GM18907 (cell line): Measurements from ENCODE around the gene IRGQ.
"Not testable (repeated sequence)": the region's sequence is repeated elsewhere in the genome, so short reads cannot be mapped to it uniquely, and the experiment has no call there.

Source experiments
- ATAC-seq: cut with Tn5 transposase; IDR thresholded peaks from one replicate; pipeline ENCODE4 v1.9.1; 2021; ENCODE audit warnings: mild to moderate bottlenecking, moderate library complexity; ENCODE audit not compliant: unreplicated experiment

Gene IRGQ

GRCh38 chr19:43624933-43625332 is 29.0 kb upstream of the IRGQ start:
- ATAC-seq, result no peak

- ATAC-seq, result no peak
Observed at GRCh38 chr19:43623889-43624670, 28.1 kb upstream of the IRGQ start.

GRCh38 chr19:43622956-43623355 is 27.0 kb upstream of the IRGQ start:
- ATAC-seq, result no peak

- ATAC-seq, result no peak
Observed at GRCh38 chr19:43622070-43622469, 26.1 kb upstream of the IRGQ start.

- ATAC-seq, result no peak
Observed at GRCh38 chr19:43620061-43621001, 24.4 kb upstream of the IRGQ start.

GRCh38 chr19:43619262-43620060 is 23.5 kb upstream of the IRGQ start, which contains the start of gene ZNF428:
ZNF428 (minus strand) TSS chr19:43619629; CDS start chr19:43614304, 5,325 bp downstream.
- peak; percentile 76 for ATAC-seq

- peak; percentile 33 for ATAC-seq
Observed at GRCh38 chr19:43618921-43619261, 23.0 kb upstream of the IRGQ start.

GRCh38 chr19:43616954-43617353 is 21.0 kb upstream of the IRGQ start:
- no peak for ATAC-seq

GRCh38 chr19:43616306-43616705 is 20.4 kb upstream of the IRGQ start:
- no peak for ATAC-seq

GRCh38 chr19:43612374-43612773 is 16.4 kb upstream of the IRGQ start:
- no peak for ATAC-seq

GRCh38 chr19:43611788-43612187 is 15.9 kb upstream of the IRGQ start, which contains the start of gene SRRM5:
SRRM5 (plus strand) TSS chr19:43612088; CDS start chr19:43612122, 34 bp downstream.
- ATAC-seq, result no peak

GRCh38 chr19:43610493-43610892 is 14.6 kb upstream of the IRGQ start:
- ATAC-seq, result no peak

- ATAC-seq, result no peak
Observed at GRCh38 chr19:43609872-43610271, 13.9 kb upstream of the IRGQ start.

- no peak for ATAC-seq
Observed at GRCh38 chr19:43607238-43608205, 11.6 kb upstream of the IRGQ start.

- no peak for ATAC-seq
Observed at GRCh38 chr19:43606569-43607229, 10.8 kb upstream of the IRGQ start.

GRCh38 chr19:43605875-43606568 is 10.1 kb upstream of the IRGQ start:
- ATAC-seq, result no peak

GRCh38 chr19:43600326-43600725 is 4.4 kb upstream of the IRGQ start:
- ATAC-seq, result not testable (repeated sequence)

GRCh38 chr19:43599635-43600295 is 3.8 kb upstream of the IRGQ start:
- ATAC-seq, result no peak
